Activated T-cell treated with anti-CD3 and anti-CD28 coated beads, Interleukin-2, amount 50 U/mL, for 4 hours (primary cell): ENCODE measurements around the gene VTI1A. TPM values are rescaled to one million over a fixed set of nuclear protein-coding genes. Genes with fewer than 3 reads are reported as not detected.

ENCODE experiments used
- ATAC-seq, 2 donors: fragments of 200-7000 bp; cut with Tn5 transposase; one replicate each; pipeline ENCODE4 v1.10.0; 2021
- DNase-seq: peaks from one replicate; pipeline ENCODE4 v3.0.0-alpha.2; 2020
- H3K27me3 Mint-ChIP-seq: one replicate; pipeline ENCODE4 v1.8.0; 2021; ENCODE audit warnings: low read depth, mixed read lengths
- H3K36me3 Mint-ChIP-seq: one replicate; pipeline ENCODE4 v1.8.0; 2022; ENCODE audit warnings: mixed read lengths; ENCODE audit not compliant: insufficient read depth
- H3K4me1 Mint-ChIP-seq: one replicate; pipeline ENCODE4 v1.8.0; 2021; ENCODE audit warnings: low read depth, mixed read lengths
- H3K4me3 Mint-ChIP-seq: one replicate; pipeline ENCODE4 v1.8.0; 2021; ENCODE audit warnings: mild to moderate bottlenecking, moderate library complexity, mixed read lengths
- H3K9me3 Mint-ChIP-seq: one replicate; pipeline ENCODE4 v1.8.0; 2021; ENCODE audit warnings: mixed read lengths
- total RNA-seq, 3 donors: library from RNA; stranded (reverse); gene quantifications; one replicate each; pipeline ENCODE4 v1.2.1, GENCODE V29; 2021

Gene VTI1A
- total RNA-seq, 3 donors from 2014 or later = 39.2 to 43.8 (median 42.9) TPM

DNA sequence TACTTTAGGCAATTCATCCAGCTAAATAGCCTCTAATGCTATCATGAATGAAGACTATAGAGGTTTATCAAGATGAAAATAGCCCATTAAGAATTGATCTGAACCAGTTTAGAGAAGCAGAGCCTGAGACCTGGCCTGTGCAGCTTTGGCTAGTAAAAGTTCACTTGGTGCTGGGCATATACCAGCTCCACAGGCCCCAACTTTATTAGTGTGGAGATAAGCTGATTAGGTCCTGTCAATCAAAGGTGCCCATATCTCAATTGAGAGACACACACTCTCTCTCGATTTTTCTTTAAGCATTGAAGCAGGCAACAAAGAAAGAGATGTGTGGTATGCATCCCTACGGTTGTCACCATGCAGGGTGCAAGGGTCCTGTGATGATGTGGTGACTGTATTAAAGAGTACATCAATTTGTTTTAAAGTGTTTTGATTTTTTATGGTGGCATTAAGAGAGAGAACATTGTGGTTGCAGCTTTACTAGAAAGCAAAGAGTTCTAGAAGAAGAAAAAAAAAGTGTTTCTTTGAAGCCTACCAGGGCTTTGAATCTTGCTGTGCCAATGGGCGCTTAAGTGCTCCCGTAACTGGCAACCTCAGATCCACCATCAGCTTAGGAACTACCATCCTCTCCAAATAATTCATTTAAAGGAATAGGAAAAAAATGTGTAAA, 111.6 kb downstream of the VTI1A start:
- no peak for ATAC-seq
- DNase-seq = no peak
- Mint-ChIP-seq H3K36me3 (peaks cover 7% of the 10 kb centered on the region), H3K4me1 (no peaks in the 10 kb centered on the region), H3K4me3 (no peak overlapping the region), H3K27me3 (no peaks in the 10 kb centered on the region), H3K9me3 (no peaks in the 10 kb centered on the region)

DNA sequence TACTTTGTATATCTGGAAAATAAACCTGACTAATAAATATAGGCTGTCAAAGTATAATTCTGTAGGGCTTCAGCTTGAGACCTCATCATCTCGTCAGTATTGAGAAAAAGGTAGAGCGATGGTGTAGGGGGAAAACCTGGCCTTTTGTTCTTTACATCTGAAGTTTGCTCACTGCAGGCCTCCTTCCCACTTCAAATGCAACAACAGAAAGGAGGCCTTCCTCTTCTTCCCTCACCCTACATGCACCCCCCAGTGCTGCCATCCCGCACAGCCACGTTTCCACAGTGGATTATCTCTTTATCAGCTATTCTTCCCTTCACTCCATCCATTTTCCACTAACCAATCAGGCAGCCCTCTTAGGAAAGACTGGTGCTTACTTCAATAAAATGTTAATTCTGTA, 112.3 kb downstream of the VTI1A start:
- Mint-ChIP-seq H3K4me3 (no peak overlapping the region), H3K4me1 (no peaks in the 10 kb centered on the region), H3K36me3 (peaks cover 5% of the 10 kb centered on the region), H3K9me3 (no peaks in the 10 kb centered on the region), H3K27me3 (no peaks in the 10 kb centered on the region)
- ATAC-seq (no peak), DNase-seq (no peak)

DNA sequence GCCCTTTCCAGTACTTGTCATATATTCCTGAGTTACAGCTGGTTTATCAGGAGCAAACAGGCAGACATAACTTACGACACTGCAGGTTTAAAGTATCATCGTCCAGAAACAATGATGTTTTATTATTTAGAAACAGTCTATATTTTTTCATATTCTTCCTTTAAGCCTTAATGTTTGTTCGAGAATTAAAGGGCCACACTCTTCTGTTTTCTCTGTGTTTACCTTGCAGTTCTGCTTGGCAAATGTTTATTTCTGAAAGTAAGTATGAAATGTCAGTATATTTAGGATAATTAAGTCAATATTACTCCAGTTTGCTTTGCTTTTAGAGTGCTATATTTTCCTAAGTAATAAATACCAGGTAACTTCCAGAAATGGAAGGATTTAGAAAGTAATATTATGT, 115.1 kb downstream of the VTI1A start:
- H3K27me3 Mint-ChIP-seq = no peaks in the 10 kb centered on the region
- H3K9me3 Mint-ChIP-seq = no peaks in the 10 kb centered on the region
- no peak overlapping the region for H3K4me3 Mint-ChIP-seq
- ATAC-seq (no peak), DNase-seq (no peak)
- no peaks in the 10 kb centered on the region for H3K4me1 Mint-ChIP-seq
- peaks cover 3% of the 10 kb centered on the region for H3K36me3 Mint-ChIP-seq

DNA sequence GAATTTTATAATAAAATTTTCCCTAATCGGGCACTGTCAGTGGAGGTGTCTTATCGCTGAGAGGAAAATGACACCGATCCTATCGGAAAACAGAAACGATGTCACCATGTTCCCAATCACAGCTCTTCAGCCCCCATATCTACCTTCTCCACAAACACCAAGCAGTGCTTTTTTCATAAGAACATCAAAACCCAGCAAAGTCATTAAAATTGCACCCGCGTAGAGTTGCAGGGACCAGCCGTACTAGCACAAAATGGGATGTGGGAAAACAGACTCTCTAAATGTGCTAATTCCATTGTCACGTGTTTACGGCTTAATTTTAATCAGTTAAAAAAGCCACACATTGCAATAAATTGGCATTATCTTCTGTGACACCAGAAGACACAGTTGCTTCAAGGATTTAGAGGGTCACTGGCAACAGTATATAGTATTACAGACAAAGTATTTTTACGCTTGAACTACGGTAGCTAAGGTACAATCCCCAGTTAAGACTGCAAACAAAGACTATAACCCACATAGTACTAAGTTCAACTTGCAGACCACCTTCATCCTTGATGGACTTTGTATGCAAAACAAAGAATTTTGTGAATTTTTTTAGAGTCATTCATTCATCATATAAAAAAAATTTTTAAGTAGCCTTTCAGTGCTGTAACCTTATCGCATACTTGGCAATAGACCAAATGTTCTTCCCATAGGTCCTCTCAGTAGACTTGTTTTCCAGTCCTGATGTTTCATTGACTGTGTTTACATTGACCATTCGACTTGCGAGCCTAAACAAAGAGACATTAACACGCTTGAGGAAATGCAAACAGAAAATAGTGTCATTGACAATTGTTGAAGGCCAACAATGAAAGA, 116.0 kb downstream of the VTI1A start:
- no peak for DNase-seq
- Mint-ChIP-seq H3K9me3 (no peaks in the 10 kb centered on the region), H3K36me3 (peaks cover 1% of the 10 kb centered on the region), H3K4me1 (no peaks in the 10 kb centered on the region), H3K27me3 (no peaks in the 10 kb centered on the region), H3K4me3 (no peak overlapping the region)
- no peak for ATAC-seq

DNA sequence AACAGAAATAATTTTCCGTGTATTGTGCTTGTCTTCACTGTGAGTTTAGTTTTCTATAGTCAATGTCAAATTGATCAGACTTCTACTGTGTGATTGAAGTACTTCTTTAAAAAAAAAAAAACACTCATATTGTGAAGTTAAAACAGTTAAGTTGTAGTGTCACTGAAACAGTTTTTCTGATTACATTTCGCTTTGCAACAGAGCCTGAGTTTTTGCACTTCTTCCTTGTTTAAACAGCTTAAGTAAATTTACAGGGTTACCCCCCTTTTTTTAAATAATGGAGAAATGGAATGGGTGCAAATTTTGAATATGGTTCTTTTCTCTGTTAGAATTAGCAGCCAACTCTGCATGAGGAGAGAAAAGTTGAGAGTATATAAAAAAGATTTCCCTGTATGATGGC, 117.3 kb downstream of the VTI1A start:
- no peaks in the 10 kb centered on the region for H3K9me3 Mint-ChIP-seq
- ATAC-seq (no peak), DNase-seq (no peak)
- no peaks in the 10 kb centered on the region for H3K27me3 Mint-ChIP-seq
- H3K36me3 Mint-ChIP-seq = peaks cover 6% of the 10 kb centered on the region
- no peaks in the 10 kb centered on the region for H3K4me1 Mint-ChIP-seq
- H3K4me3 Mint-ChIP-seq = no peak overlapping the region

DNA sequence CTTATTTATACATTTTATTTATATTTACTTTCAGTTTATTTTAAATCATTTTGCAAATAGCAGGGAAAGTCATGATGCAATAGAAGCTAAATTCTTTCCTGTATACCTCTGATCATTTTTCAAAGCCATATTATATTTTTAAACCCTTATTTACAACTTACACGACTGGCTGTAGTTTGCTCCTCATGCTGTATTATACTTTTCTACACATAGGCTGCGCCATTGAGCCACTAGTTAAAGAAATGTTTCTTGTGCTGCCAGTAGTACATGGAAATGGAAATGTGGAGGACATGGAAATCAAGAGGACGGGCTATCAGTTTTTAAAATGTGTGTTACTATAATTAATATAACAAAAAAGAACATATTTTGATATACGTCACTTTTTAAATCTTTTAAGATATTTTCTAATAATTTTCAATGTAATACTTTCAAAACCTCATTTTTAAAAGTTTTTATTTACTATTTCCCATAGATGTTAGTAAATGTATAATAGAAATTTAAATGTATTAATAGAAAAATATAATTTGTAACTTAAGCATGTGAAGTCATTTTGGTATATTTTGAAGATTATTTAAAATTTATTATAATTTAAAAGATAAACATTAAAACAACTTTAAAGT, 118.5 kb downstream of the VTI1A start:
- peaks cover 7% of the 10 kb centered on the region for H3K36me3 Mint-ChIP-seq
- no peaks in the 10 kb centered on the region for H3K27me3 Mint-ChIP-seq
- H3K4me1 Mint-ChIP-seq = no peaks in the 10 kb centered on the region
- ATAC-seq (no peak), DNase-seq (no peak)
- H3K9me3 Mint-ChIP-seq = no peaks in the 10 kb centered on the region
- H3K4me3 Mint-ChIP-seq = no peak overlapping the region

DNA sequence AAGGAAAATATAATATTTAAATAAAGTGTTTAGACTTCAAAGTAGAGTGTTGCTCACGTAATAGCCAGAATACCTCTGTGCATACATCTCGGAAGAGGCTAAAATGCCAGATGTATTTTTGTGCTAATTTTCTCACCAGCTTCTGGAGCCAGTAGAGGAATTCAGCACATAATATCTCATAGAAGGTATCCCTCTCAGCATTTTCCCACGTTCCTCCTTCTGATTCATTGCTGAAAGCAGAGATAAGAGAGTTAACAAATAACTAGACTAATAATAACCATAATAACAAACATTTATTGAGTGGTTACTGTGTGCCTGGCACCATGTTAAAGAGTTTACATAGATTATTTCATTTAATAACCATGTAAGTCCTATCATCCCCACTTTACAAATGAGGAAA, 123.6 kb downstream of the VTI1A start:
- no peaks in the 10 kb centered on the region for H3K9me3 Mint-ChIP-seq
- peaks cover 12% of the 10 kb centered on the region for H3K36me3 Mint-ChIP-seq
- no peak for ATAC-seq

DNA sequence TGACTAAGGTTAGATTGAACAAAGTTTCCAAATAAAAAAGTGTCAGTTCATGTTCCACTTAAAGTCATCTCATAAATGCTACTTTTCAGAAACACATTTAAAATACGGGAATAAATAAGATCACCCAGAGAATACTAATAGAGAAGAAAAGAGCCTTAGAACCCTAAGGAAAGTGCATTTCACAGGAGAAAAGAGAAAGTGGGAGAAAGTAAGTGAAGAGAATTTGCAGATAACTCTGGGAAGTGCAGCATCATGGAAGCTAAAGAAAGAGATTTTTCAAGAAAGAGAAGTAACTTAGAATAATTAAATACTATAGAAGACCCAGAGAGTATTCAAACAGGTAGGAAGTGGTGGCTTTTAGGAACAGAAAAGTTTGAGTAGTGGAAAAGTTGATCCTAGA, 132.6 kb downstream of the VTI1A start:
- ATAC-seq (no peak), DNase-seq (no peak)
- no peaks in the 10 kb centered on the region for H3K4me1 Mint-ChIP-seq
- H3K4me3 Mint-ChIP-seq = no peak overlapping the region
- H3K27me3 Mint-ChIP-seq = no peaks in the 10 kb centered on the region
- peaks cover 32% of the 10 kb centered on the region for H3K36me3 Mint-ChIP-seq
- no peaks in the 10 kb centered on the region for H3K9me3 Mint-ChIP-seq

More for the DNA sequence above, 123.6 kb downstream of the VTI1A start:
- no peak for DNase-seq
- H3K27me3 Mint-ChIP-seq = no peaks in the 10 kb centered on the region
- no peaks in the 10 kb centered on the region for H3K4me1 Mint-ChIP-seq
- H3K4me3 Mint-ChIP-seq = no peak overlapping the region

DNA sequence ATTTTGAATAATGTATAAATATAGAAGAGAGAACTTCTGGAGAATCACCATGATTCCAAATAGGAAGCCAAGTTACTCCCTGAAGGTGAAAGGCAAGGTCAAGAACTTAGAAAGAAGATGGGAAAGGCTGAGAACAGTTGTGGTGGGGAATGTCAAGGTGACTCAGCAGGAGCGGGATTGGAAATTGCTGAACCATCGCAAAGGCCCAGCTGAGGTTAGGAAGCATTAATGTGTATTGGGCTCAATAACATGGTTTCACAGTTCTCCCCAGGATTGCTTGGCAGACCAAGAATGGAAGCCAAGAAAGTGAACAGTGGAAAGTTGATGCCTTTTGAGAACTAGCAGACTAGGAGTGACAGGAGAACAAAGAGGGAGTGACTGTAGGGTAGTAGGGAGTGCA, 133.3 kb downstream of the VTI1A start:
- ATAC-seq = no peak
- H3K27me3 Mint-ChIP-seq = no peaks in the 10 kb centered on the region
- H3K4me1 Mint-ChIP-seq = no peaks in the 10 kb centered on the region
- H3K4me3 Mint-ChIP-seq = no peak overlapping the region
- no peaks in the 10 kb centered on the region for H3K9me3 Mint-ChIP-seq
- no peak for DNase-seq
- H3K36me3 Mint-ChIP-seq = peaks cover 33% of the 10 kb centered on the region

DNA sequence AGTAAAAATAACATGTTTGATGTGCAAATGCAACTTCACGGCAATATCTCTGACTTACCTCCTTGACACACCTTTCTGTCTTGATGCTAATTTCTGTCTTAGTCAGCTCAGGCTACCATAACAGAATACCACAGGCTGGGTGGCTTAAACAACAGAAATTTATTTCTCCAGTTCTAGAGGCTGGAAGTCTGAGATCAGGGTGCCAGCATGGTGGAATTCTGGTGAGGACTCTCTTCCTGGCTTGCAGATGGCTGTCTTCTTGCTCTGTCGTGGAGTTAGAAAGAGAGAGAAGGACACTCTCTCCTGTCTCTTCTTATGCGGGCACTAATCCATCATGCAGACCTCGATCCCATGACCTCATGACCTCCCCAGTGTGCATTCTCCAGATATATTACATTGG, 134.9 kb downstream of the VTI1A start:
- H3K9me3 Mint-ChIP-seq = no peaks in the 10 kb centered on the region
- ATAC-seq (no peak), DNase-seq (no peak)
- H3K4me1 Mint-ChIP-seq = no peaks in the 10 kb centered on the region
- H3K36me3 Mint-ChIP-seq = peaks cover 34% of the 10 kb centered on the region
- no peaks in the 10 kb centered on the region for H3K27me3 Mint-ChIP-seq
- no peak overlapping the region for H3K4me3 Mint-ChIP-seq

DNA sequence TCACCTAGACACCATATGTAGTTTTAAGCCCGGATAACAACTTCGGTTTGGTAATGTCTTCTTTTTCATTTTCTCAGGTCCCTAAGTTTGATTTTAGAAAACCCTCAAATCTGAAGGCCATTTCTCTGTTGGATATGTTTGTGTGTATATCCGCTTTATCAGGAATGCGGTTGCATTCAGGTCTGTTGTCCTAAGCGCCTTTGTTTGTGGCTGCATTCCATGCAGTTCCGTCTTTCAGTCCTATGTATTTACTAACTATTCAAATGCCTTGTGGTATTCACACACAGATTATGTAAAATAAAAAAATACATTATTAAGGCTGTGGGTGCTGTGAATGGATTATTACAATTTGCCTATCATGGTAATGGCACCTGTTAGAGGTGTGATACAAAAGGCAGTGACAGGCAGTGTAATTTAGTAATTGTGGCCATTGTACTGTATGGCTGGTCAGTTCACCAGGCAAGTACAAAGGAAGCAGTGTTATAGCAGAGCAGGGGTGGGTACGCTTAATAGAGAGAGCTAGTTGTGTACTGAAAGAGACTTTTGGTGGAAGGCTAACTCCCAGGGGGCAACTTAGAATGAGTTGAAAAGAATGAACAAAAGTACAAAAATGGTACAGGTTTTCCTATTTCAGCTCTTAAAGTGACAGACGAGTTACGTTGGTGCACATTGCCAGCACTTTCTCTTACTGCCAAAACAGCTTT, 136.4 kb downstream of the VTI1A start:
- Mint-ChIP-seq H3K4me1 (no peaks in the 10 kb centered on the region), H3K27me3 (no peaks in the 10 kb centered on the region), H3K36me3 (peaks cover 26% of the 10 kb centered on the region), H3K4me3 (no peak overlapping the region), H3K9me3 (no peaks in the 10 kb centered on the region)
- ATAC-seq (no peak), DNase-seq (no peak)

DNA sequence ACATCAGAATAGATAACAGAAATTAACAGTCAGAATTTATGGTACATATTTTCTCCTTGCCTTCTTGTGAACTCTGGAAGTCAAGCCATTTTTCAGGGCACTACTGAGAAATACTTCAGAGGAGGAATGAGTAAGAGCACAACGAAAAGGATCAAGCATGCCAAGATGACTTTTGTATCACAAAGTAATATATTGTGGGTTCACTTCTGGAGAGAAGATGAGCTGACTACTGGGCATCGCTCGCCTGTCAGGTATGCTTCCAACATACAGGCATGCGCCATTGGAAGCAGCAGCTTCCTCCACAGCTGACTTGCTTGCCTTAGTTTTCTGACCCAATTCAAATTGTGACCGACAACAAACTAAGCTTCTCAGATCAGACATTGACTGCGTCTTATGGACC, 137.3 kb downstream of the VTI1A start:
- no peak for DNase-seq
- Mint-ChIP-seq H3K9me3 (no peaks in the 10 kb centered on the region), H3K4me3 (no peak overlapping the region), H3K27me3 (no peaks in the 10 kb centered on the region), H3K36me3 (peaks cover 29% of the 10 kb centered on the region), H3K4me1 (no peaks in the 10 kb centered on the region)
- ATAC-seq = no peak

DNA sequence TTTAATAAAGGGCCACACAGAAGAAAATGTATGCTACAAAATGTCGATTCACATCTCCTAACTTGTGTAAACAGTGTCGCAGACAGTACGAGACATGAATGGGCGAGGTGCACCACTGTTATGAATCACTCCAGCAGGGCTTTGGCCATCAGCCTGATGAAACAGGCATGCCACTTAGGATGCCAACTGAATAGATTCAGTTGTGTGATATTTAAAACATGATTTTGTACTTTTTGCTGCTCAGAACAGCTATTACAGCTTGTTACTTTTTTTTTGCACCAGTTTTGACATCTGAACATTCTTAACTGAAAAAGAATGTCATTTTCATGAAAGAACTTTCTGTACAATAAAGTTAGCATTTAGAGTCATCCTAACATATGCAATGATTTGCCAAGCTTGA, 138.1 kb downstream of the VTI1A start:
- peaks cover 28% of the 10 kb centered on the region for H3K36me3 Mint-ChIP-seq

DNA sequence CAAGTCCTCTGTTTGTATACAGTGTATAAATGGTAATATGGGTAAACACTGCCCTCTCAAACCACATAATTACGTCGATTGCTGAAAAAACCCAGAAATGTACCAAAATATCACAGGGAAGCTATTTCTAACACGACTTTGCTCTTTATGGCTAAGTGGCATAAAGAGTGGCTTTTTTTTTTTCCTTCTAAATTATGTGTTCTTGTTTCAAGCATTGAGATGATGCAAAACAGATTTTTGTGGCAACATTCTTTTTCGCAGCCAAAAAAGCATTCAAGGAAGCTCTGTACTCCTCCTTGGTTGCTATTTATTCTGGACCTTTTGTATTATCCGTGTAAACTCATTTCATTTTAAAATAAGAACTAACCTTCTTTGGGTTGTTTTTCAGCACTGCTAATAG, 138.9 kb downstream of the VTI1A start:
- Mint-ChIP-seq H3K27me3 (no peaks in the 10 kb centered on the region), H3K4me1 (no peaks in the 10 kb centered on the region), H3K9me3 (no peaks in the 10 kb centered on the region), H3K36me3 (peaks cover 25% of the 10 kb centered on the region), H3K4me3 (no peak overlapping the region)
- DNase-seq (no peak), ATAC-seq (no peak)

More for the DNA sequence above, 138.1 kb downstream of the VTI1A start:
- Mint-ChIP-seq H3K9me3 (no peaks in the 10 kb centered on the region), H3K4me3 (no peak overlapping the region), H3K4me1 (no peaks in the 10 kb centered on the region), H3K27me3 (no peaks in the 10 kb centered on the region)
- DNase-seq = no peak
- ATAC-seq = no peak
